G401.6 (cell line): Measurements from ENCODE around the gene RALB.
"Not testable (repeated sequence)": the region's sequence is repeated elsewhere in the genome, so short reads cannot be mapped to it uniquely, and the experiment has no call there.

Experiments used
- FAIRE-seq: peaks from 2 replicates; lab custom pipeline; 2012; peaks lifted over from hg19 to GRCh38; lab: Jason Lieb, UNC

Gene RALB

GRCh38 chr2:120243211-120243610 lies 9.4 kb upstream of the RALB start:
- no peak for FAIRE-seq

- FAIRE-seq: no peak
Measured at GRCh38 chr2:120243875-120244553, 8.6 kb upstream of the RALB start.

- no peak for FAIRE-seq
Measured at GRCh38 chr2:120244656-120245519, 7.8 kb upstream of the RALB start.

GRCh38 chr2:120245520-120246332 lies 6.9 kb upstream of the RALB start:
- no peak for FAIRE-seq

GRCh38 chr2:120246546-120247300 lies 5.9 kb upstream of the RALB start:
- FAIRE-seq: no peak

- FAIRE-seq: no peak
Measured at GRCh38 chr2:120247851-120248250, 4.8 kb upstream of the RALB start.

GRCh38 chr2:120250640-120251039 lies 2.0 kb upstream of the RALB start:
- FAIRE-seq: no peak

GRCh38 chr2:120251078-120251477 lies 1.6 kb upstream of the RALB start:
- FAIRE-seq: no peak

- no peak for FAIRE-seq
Measured at GRCh38 chr2:120251880-120252224, 800 bp upstream of the RALB start.

- no peak for FAIRE-seq
Measured at GRCh38 chr2:120253021-120253882, 600 bp downstream of the RALB start.

GRCh38 chr2:120254178-120254577 lies 1.5 kb downstream of the RALB start:
- no peak for FAIRE-seq

- FAIRE-seq: no peak
Measured at GRCh38 chr2:120255071-120255470, 2.4 kb downstream of the RALB start.

GRCh38 chr2:120255986-120256650 lies 3.5 kb downstream of the RALB start:
- no peak for FAIRE-seq

GRCh38 chr2:120256651-120257000 lies 4.0 kb downstream of the RALB start:
- FAIRE-seq: no peak

- FAIRE-seq: no peak
Measured at GRCh38 chr2:120257522-120257921, 4.9 kb downstream of the RALB start.

- no peak for FAIRE-seq
Measured at GRCh38 chr2:120258196-120258595, 5.5 kb downstream of the RALB start.

GRCh38 chr2:120259939-120260338 lies 7.3 kb downstream of the RALB start:
- FAIRE-seq: not testable (repeated sequence)

GRCh38 chr2:120260736-120261135 lies 8.1 kb downstream of the RALB start:
- no peak for FAIRE-seq

GRCh38 chr2:120261387-120262006 lies 8.8 kb downstream of the RALB start:
- FAIRE-seq: no peak

GRCh38 chr2:120262150-120262549 lies 9.5 kb downstream of the RALB start:
- FAIRE-seq: no peak
